RWPE1 (cell line): ENCODE measurements around the gene CASS4.

Experiments
- CTCF ChIA-PET: fragments of 350-600 bp; sonication (Branson Sonifier 250); formaldehyde crosslinking; extraction: SDS; loops from one replicate; lab custom pipeline; 2021; lab: Yijun Ruan, JAX
- POLR2A ChIA-PET: fragments of 400-600 bp; formaldehyde crosslinking; extraction: SDS; loops from one replicate; lab custom pipeline; 2020; ENCODE audit warnings: antibody characterized with exemption; ENCODE audit not compliant: low non-redundant PET; lab: Yijun Ruan, JAX
- DNase-seq: peaks from one replicate; pipeline ENCODE4 v3.0.0; 2012; ENCODE audit warnings: low spot score
- H3K27ac ChIP-seq: fragments of 450-650 bp; 2 replicates; pipeline ENCODE4 v1.5.1; 2017
- CTCF ChIP-seq: fragments of 450-650 bp; conservative IDR thresholded peaks from 2 replicates; pipeline ENCODE4 v1.5.1; 2017; ENCODE audit warnings: low read depth, mild to moderate bottlenecking

The CASS4 gene

GRCh38 chr20:56423211-56423610 is 11.2 kb downstream of the CASS4 start:
- POLR2A ChIA-PET, result no interaction called here
- no peak for TF ChIP-seq CTCF
- CTCF ChIA-PET, result interaction anchor here (0.6 to 1.0 kb wide), 3 partner anchors 9 to 1922 kb away, joined by 3 to 5 read pairs (median 3); no protein-coding TSS in a partner anchor
- H3K27ac ChIP-seq, result no peak overlapping the region
- DNase-seq, result no peak

- no peak for DNase-seq
- POLR2A ChIA-PET, result no interaction called here
- no peak overlapping the region for H3K27ac ChIP-seq
- CTCF ChIA-PET, result interaction anchor here (1.0 kb wide), 1 partner anchor 10 kb away, joined by 3 read pairs; no protein-coding TSS in a partner anchor
- no peak for TF ChIP-seq CTCF
Observed at GRCh38 chr20:56423886-56424285, 11.8 kb downstream of the CASS4 start.

- no peak for TF ChIP-seq CTCF
Observed at GRCh38 chr20:56424931-56425330, 12.9 kb downstream of the CASS4 start.

GRCh38 chr20:56426026-56426425 is 14.0 kb downstream of the CASS4 start:
- H3K27ac ChIP-seq, result no peak overlapping the region
- ChIA-PET POLR2A (no interaction called here), CTCF (no interaction called here)
- DNase-seq, result no peak
- TF ChIP-seq CTCF, result no peak

More at GRCh38 chr20:56424931-56425330, 12.9 kb downstream of the CASS4 start:
- POLR2A ChIA-PET, result no interaction called here
- no peak for DNase-seq
- CTCF ChIA-PET, result interaction anchor here (0.8 kb wide), 1 partner anchor 12 kb away, joined by 4 read pairs; no protein-coding TSS in a partner anchor
- no peak overlapping the region for H3K27ac ChIP-seq

- CTCF ChIA-PET, result no interaction called here
- no peak for DNase-seq
- no peak for TF ChIP-seq CTCF
- no peak overlapping the region for H3K27ac ChIP-seq
- POLR2A ChIA-PET, result no interaction called here
Observed at GRCh38 chr20:56426926-56427325, 14.9 kb downstream of the CASS4 start.

GRCh38 chr20:56427797-56428196 is 15.7 kb downstream of the CASS4 start:
- POLR2A ChIA-PET, result no interaction called here
- TF ChIP-seq CTCF, result no peak
- CTCF ChIA-PET, result no interaction called here
- DNase-seq, result no peak
- no peak overlapping the region for H3K27ac ChIP-seq

GRCh38 chr20:56428410-56428809 is 16.4 kb downstream of the CASS4 start:
- H3K27ac ChIP-seq, result no peak overlapping the region
- CTCF ChIA-PET, result interaction anchor here (0.5 to 0.6 kb wide), 3 partner anchors 161 to 239 kb away, joined by 3 read pairs; no protein-coding TSS in a partner anchor
- POLR2A ChIA-PET, result no interaction called here
- TF ChIP-seq CTCF, result no peak
- DNase-seq, result no peak
